ENCODE data around the gene DHRS3.

DNA sequence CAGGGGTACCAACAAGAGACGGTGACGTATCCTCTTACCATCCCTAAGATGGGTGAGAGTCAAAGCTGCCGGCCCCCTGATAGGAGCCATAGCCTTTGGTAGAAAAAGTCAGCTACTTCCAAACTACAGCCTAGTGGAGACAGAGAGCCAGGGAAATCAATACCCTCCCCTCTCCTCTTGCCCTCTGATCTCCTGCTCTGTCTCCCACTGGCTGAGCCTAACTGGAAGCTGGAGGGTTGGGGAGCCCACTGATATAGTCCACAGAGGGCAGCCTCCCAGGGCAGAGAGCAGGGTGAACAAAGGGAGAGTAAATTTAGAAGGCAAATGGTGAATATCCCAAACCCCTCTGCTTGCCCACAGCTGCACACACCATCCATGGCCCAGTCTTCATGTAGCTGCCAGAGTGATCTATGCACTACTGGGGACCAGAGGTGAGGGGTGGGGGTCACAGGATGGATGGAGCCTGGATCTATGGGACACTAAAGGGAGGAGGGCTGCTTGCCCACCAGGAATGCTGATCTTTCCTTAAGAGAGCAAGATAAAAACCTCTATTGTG, 80.0 kb downstream of the DHRS3 start:
- TF ChIP-seq, protein P1, sequence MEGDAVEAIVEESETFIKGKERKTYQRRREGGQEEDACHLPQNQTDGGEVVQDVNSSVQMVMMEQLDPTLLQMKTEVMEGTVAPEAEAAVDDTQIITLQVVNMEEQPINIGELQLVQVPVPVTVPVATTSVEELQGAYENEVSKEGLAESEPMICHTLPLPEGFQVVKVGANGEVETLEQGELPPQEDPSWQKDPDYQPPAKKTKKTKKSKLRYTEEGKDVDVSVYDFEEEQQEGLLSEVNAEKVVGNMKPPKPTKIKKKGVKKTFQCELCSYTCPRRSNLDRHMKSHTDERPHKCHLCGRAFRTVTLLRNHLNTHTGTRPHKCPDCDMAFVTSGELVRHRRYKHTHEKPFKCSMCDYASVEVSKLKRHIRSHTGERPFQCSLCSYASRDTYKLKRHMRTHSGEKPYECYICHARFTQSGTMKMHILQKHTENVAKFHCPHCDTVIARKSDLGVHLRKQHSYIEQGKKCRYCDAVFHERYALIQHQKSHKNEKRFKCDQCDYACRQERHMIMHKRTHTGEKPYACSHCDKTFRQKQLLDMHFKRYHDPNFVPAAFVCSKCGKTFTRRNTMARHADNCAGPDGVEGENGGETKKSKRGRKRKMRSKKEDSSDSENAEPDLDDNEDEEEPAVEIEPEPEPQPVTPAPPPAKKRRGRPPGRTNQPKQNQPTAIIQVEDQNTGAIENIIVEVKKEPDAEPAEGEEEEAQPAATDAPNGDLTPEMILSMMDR (IDR thresholded peaks at IDR 0.05): no peak
- TF ChIP-seq POLR2AphosphoS5 (IDR thresholded peaks at IDR 0.05) (no peak), POLR2A (IDR thresholded peaks at IDR 0.05) (no peak), EP300 (IDR thresholded peaks at IDR 0.05) (no peak)

All from suprapubic skin (tissue), 4 donors.